ENCODE results near the gene ADGRD1.

The ADGRD1 gene

DNA sequence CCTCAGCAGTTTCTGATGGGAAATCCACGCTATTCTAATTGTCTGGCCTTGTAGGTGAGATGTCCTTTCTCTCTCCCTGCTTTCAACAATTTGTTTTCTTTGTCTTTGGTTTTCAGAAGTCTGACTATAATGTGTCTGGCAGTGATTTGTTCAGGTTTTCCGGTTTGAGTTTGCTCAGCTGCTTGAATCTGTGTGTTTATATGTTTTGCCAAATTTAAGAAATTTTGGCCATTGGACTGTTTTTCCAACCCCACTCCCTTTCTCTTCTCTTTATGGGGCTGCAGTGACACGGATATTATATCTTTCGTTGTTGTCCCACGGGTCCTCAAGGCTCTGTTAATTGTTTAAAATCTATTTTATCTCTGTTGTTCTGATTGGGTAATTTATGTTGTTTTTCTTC is 105.0 kb downstream of the ADGRD1 start:
- no peak for TF ChIP-seq TCF12 (IDR thresholded peaks at IDR 0.05; ENCODE audit: low read depth)
- no peak for TF ChIP-seq ZBTB7A (IDR thresholded peaks at IDR 0.05; ENCODE audit: low read depth)
- TF ChIP-seq EP300 (IDR thresholded peaks at IDR 0.05; ENCODE audit: borderline replicate concordance): no peak
- TF ChIP-seq CEBPB (IDR thresholded peaks at IDR 0.05): no peak
- TF ChIP-seq, protein P1, sequence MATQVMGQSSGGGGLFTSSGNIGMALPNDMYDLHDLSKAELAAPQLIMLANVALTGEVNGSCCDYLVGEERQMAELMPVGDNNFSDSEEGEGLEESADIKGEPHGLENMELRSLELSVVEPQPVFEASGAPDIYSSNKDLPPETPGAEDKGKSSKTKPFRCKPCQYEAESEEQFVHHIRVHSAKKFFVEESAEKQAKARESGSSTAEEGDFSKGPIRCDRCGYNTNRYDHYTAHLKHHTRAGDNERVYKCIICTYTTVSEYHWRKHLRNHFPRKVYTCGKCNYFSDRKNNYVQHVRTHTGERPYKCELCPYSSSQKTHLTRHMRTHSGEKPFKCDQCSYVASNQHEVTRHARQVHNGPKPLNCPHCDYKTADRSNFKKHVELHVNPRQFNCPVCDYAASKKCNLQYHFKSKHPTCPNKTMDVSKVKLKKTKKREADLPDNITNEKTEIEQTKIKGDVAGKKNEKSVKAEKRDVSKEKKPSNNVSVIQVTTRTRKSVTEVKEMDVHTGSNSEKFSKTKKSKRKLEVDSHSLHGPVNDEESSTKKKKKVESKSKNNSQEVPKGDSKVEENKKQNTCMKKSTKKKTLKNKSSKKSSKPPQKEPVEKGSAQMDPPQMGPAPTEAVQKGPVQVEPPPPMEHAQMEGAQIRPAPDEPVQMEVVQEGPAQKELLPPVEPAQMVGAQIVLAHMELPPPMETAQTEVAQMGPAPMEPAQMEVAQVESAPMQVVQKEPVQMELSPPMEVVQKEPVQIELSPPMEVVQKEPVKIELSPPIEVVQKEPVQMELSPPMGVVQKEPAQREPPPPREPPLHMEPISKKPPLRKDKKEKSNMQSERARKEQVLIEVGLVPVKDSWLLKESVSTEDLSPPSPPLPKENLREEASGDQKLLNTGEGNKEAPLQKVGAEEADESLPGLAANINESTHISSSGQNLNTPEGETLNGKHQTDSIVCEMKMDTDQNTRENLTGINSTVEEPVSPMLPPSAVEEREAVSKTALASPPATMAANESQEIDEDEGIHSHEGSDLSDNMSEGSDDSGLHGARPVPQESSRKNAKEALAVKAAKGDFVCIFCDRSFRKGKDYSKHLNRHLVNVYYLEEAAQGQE (IDR thresholded peaks at IDR 0.05; ENCODE audit: low read depth): no peak
- no peak for TF ChIP-seq RAD21 (IDR thresholded peaks at IDR 0.05; ENCODE audit: low read depth)

- TF ChIP-seq, protein P1 (IDR thresholded peaks at IDR 0.05; ENCODE audit: low read depth): no peak
- TF ChIP-seq ZBTB7A (IDR thresholded peaks at IDR 0.05; ENCODE audit: low read depth): no peak
- TF ChIP-seq EGR1 (IDR thresholded peaks at IDR 0.05): no peak
- TF ChIP-seq USF1 (IDR thresholded peaks at IDR 0.05): no peak
- no peak for TF ChIP-seq RAD21 (IDR thresholded peaks at IDR 0.05; ENCODE audit: low read depth)
- no peak for TF ChIP-seq FOXM1 (IDR thresholded peaks at IDR 0.05; ENCODE audit: borderline replicate concordance, low read depth)
Measured at GRCh38 chr12:131060011-131060703, 106.5 kb downstream of the ADGRD1 start.

GRCh38 chr12:131061041-131061806 is 107.5 kb downstream of the ADGRD1 start:
- TF ChIP-seq TEAD4 (IDR thresholded peaks at IDR 0.05) (no peak), FOXM1 (IDR thresholded peaks at IDR 0.05; ENCODE audit: borderline replicate concordance, low read depth) (no peak), EGR1 (IDR thresholded peaks at IDR 0.05) (no peak), CEBPB (IDR thresholded peaks at IDR 0.05) (no peak), TCF12 (IDR thresholded peaks at IDR 0.05; ENCODE audit: low read depth) (no peak), USF1 (IDR thresholded peaks at IDR 0.05) (no peak), RAD21 (IDR thresholded peaks at IDR 0.05; ENCODE audit: low read depth) (no peak), YY1 (IDR thresholded peaks at IDR 0.05; ENCODE audit: low read depth) (no peak), TAF1 (IDR thresholded peaks at IDR 0.05; ENCODE audit: low read depth) (no peak)
- TF ChIP-seq, protein P1 (IDR thresholded peaks at IDR 0.05; ENCODE audit: low read depth): no peak

GRCh38 chr12:131063413-131063812 is 109.7 kb downstream of the ADGRD1 start:
- TF ChIP-seq USF1 (IDR thresholded peaks at IDR 0.05) (no peak), NFIC (IDR thresholded peaks at IDR 0.05) (no peak), FOXM1 (IDR thresholded peaks at IDR 0.05; ENCODE audit: borderline replicate concordance, low read depth) (no peak), EGR1 (IDR thresholded peaks at IDR 0.05) (no peak), YY1 (IDR thresholded peaks at IDR 0.05; ENCODE audit: low read depth) (no peak), TCF12 (IDR thresholded peaks at IDR 0.05; ENCODE audit: low read depth) (no peak), CEBPB (IDR thresholded peaks at IDR 0.05) (no peak), ZBTB7A (IDR thresholded peaks at IDR 0.05; ENCODE audit: low read depth) (no peak), RAD21 (IDR thresholded peaks at IDR 0.05; ENCODE audit: low read depth) (no peak), TEAD4 (IDR thresholded peaks at IDR 0.05) (no peak), EP300 (IDR thresholded peaks at IDR 0.05; ENCODE audit: borderline replicate concordance) (no peak), TAF1 (IDR thresholded peaks at IDR 0.05; ENCODE audit: low read depth) (no peak), CREB1 (IDR thresholded peaks at IDR 0.05; ENCODE audit: low read depth) (no peak)
- TF ChIP-seq, protein P1 (IDR thresholded peaks at IDR 0.05; ENCODE audit: low read depth): no peak
- TF ChIP-seq, protein P2, sequence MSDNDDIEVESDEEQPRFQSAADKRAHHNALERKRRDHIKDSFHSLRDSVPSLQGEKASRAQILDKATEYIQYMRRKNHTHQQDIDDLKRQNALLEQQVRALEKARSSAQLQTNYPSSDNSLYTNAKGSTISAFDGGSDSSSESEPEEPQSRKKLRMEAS (IDR thresholded peaks at IDR 0.05): no peak
